ENCODE measurements around the gene RASD2. TPM values are rescaled to one million over a fixed set of nuclear protein-coding genes. Genes with fewer than 3 reads are reported as not detected.

Gene RASD2
- total RNA-seq, 1 experiment from 2014 or later, result 0.42 TPM

- no peak overlapping the region for H2BK120ac ChIP-seq (ENCODE audit: low read depth, low read length, poor library complexity, severe bottlenecking)
- H3K9me3 Mint-ChIP-seq, result no peaks in the 10 kb centered on the region
- no peak overlapping the region for H4K91ac ChIP-seq (ENCODE audit: insufficient read length, low read depth, low read length)
- no peak for TF ChIP-seq CTCF (conservative IDR thresholded peaks at IDR 0.05)
- no peak overlapping the region for H2BK20ac ChIP-seq (ENCODE audit: low read depth, low read length, poor library complexity, severe bottlenecking)
- no peaks in the 10 kb centered on the region for H3K36me3 Mint-ChIP-seq (ENCODE audit: insufficient read depth in 1 of 3, low read depth in 3 of 3)
- H3K23ac ChIP-seq (ENCODE audit: insufficient read length, low read depth, low read length), result no peak overlapping the region
- no peak overlapping the region for H3T11ph ChIP-seq (ENCODE audit: low read length)
- H3K27ac ChIP-seq (ENCODE audit: insufficient read length, low read depth, low read length), result no peak overlapping the region
- H3K27ac Mint-ChIP-seq, result 0 out of 7 replicates have a peak overlapping the region, but pooled peaks of 1 of the 3 experiments have one; percentile 21
- no peak overlapping the region for H3K9ac ChIP-seq (ENCODE audit: extremely low read depth, insufficient read length, low read length)
- no peak overlapping the region for H3K14ac ChIP-seq (ENCODE audit: insufficient read depth, low read length)
- H4K5ac ChIP-seq (ENCODE audit: insufficient read length, low read depth, low read length), result no peak overlapping the region
- no peak overlapping the region for H2AFZ ChIP-seq (ENCODE audit: low read length)
- H3K4me1 ChIP-seq (ENCODE audit: insufficient read depth, low read length), result no peaks in the 10 kb centered on the region
- no peaks in the 10 kb centered on the region for H3K9me3 ChIP-seq (ENCODE audit: control insufficient read depth, low read depth, low read length)
- H2BK15ac ChIP-seq (ENCODE audit: low read depth, low read length), result no peak overlapping the region
- H3K23me2 ChIP-seq (ENCODE audit: insufficient read length, low read depth, low read length, poor library complexity, severe bottlenecking), result no peaks in the 10 kb centered on the region
- no peaks in the 10 kb centered on the region for H3K79me2 ChIP-seq (ENCODE audit: insufficient read depth, low read length)
- no peak overlapping the region for H3K4me3 Mint-ChIP-seq
- no peaks in the 10 kb centered on the region for H3K79me1 ChIP-seq (ENCODE audit: insufficient read depth, low read depth, low read length, poor library complexity, severe bottlenecking)
- no peak for DNase-seq
- H2AK5ac ChIP-seq (ENCODE audit: insufficient read length, low read length), result no peak overlapping the region
- H4K20me1 ChIP-seq (ENCODE audit: control insufficient read depth, insufficient read depth, insufficient read length), result no peaks in the 10 kb centered on the region
- no peak overlapping the region for H2BK12ac ChIP-seq (ENCODE audit: insufficient read length, low read depth, low read length)
- H3K4me2 ChIP-seq (ENCODE audit: insufficient read depth, insufficient read length, low read length), result no peak overlapping the region
- no peak overlapping the region for H3K56ac ChIP-seq (ENCODE audit: insufficient read length, low read depth, low read length)
- H3K4me1 Mint-ChIP-seq, result peaks cover 6 to 9% of the 10 kb centered on the region in 2 experiments
- no peak overlapping the region for H3K18ac ChIP-seq (ENCODE audit: insufficient read length, low read depth, low read length)
- H3K27me3 Mint-ChIP-seq (ENCODE audit: low read depth), result peaks cover 8% of the 10 kb centered on the region
- no peak overlapping the region for H3K4ac ChIP-seq (ENCODE audit: low read depth, low read length)
- H3K27me3 ChIP-seq (ENCODE audit: insufficient read depth, low read length), result no peaks in the 10 kb centered on the region
- H4K8ac ChIP-seq (replicated peaks; ENCODE audit: insufficient read length, low read depth, low read length), result no peak overlapping the region
- no peak overlapping the region for H2BK5ac ChIP-seq (ENCODE audit: insufficient read length, low read length)
These were observed 46.1 kb downstream of the RASD2 start for GRCh38 chr22:35586771-35587170.
